Right atrium auricular region (tissue), 2 donors: Measurements from ENCODE around the gene EFCAB14. TPM values are rescaled to one million over a fixed set of nuclear protein-coding genes. Genes with fewer than 3 reads are reported as not detected.

ENCODE experiments used
- DNase-seq: peaks from one replicate; pipeline ENCODE4 v3.0.0-alpha.2; 2019; ENCODE audit warnings: low spot score
- H3K27ac ChIP-seq, 2 donors: fragments of 200-600 bp; sonication (generic); 1 replicate in 1 of 2; 2 replicates in 1 of 2; pipeline ENCODE4 v1.5.1; 2016 to 2019
- H3K27me3 ChIP-seq, 2 donors: fragments of 200-600 bp; sonication (generic); one replicate each; pipeline versions ENCODE4 v1.5.1 to v1.6.0; 2017 to 2019
- H3K36me3 ChIP-seq: fragments of 200-600 bp; sonication (generic); one replicate; pipeline ENCODE4 v1.5.1; 2016
- H3K4me1 ChIP-seq, 2 donors: fragments of 200-600 bp; sonication (generic); one replicate each; pipeline versions ENCODE4 v1.5.1 to v1.6.0; 2017 to 2019
- H3K4me3 ChIP-seq, 2 donors: fragments of 200-600 bp; sonication (generic); 1 replicate in 1 of 2; 2 replicates in 1 of 2; pipeline ENCODE4 v1.5.1; 2017 to 2019; ENCODE audit warnings: mild to moderate bottlenecking in 1 of 2, moderate library complexity in 1 of 2
- H3K9me3 ChIP-seq, 2 donors: fragments of 200-600 bp; sonication (generic); one replicate each; pipeline ENCODE4 v1.5.1; 2019
- CTCF ChIP-seq, 2 donors: fragments of 200-600 bp; sonication (generic); IDR thresholded peaks; one replicate each; pipeline ENCODE4 v1.5.1; 2019; ENCODE audit warnings: antibody characterized with exemption in 2 of 2
- total RNA-seq, 2 donors: library from RNA; depleted of rRNA; stranded (reverse); fragments of >200 nt; gene quantifications; one replicate each; pipeline ENCODE4 v1.1.0, GENCODE V29; 2016

Gene EFCAB14
- total RNA-seq = 10 to 100 TPM; 72.9 to 73.5 TPM

GRCh38 chr1:46718727-46719622 lies at the start of gene EFCAB14:
Gene EFCAB14 (minus strand): TSS chr1:46719114. CDS start chr1:46718087, 1,027 bp downstream.
- TF ChIP-seq CTCF (IDR thresholded peaks at IDR 0.05) = no peak
- H3K9me3 ChIP-seq = no peaks in the 10 kb centered on the region
- H3K27me3 ChIP-seq = no peaks in the 10 kb centered on the region
- peaks cover 0 to 30% of the 10 kb centered on the region in 2 donors for H3K4me1 ChIP-seq
- peak within 1 kb of the TSS; percentile 85 to 96 for H3K4me3 ChIP-seq
- peak; percentile 96 for DNase-seq
- peak within 1 kb of the TSS; percentile 84 for H3K27ac ChIP-seq
- peaks cover 8% of the 10 kb centered on the region for H3K36me3 ChIP-seq

GRCh38 chr1:46768445-46768844 lies 49.5 kb upstream of the EFCAB14 start:
- Histone ChIP-seq H3K4me1 (no peaks in the 10 kb centered on the region), H3K27me3 (no peaks in the 10 kb centered on the region), H3K4me3 (no peak overlapping the region), H3K36me3 (no peaks in the 10 kb centered on the region), H3K27ac (no peak overlapping the region), H3K9me3 (peaks cover 12 to 31% of the 10 kb centered on the region in 2 donors)
- no peak for DNase-seq
- TF ChIP-seq CTCF (IDR thresholded peaks at IDR 0.05) = no peak

GRCh38 chr1:46767649-46768282 lies 48.9 kb upstream of the EFCAB14 start:
- no peaks in the 10 kb centered on the region for H3K36me3 ChIP-seq
- H3K4me3 ChIP-seq = no peak overlapping the region
- DNase-seq = peak; percentile 43
- H3K9me3 ChIP-seq = peaks cover 12 to 33% of the 10 kb centered on the region in 2 donors
- H3K27me3 ChIP-seq = no peaks in the 10 kb centered on the region
- no peak overlapping the region for H3K27ac ChIP-seq
- TF ChIP-seq CTCF (IDR thresholded peaks at IDR 0.05) = no peak
- no peaks in the 10 kb centered on the region for H3K4me1 ChIP-seq

GRCh38 chr1:46764402-46764801 lies 45.5 kb upstream of the EFCAB14 start:
- Histone ChIP-seq H3K36me3 (no peaks in the 10 kb centered on the region), H3K27ac (no peak overlapping the region)
- TF ChIP-seq CTCF (IDR thresholded peaks at IDR 0.05) = no peak

GRCh38 chr1:46761740-46762139 lies 42.8 kb upstream of the EFCAB14 start:
- Histone ChIP-seq H3K4me3 (no peak overlapping the region), H3K4me1 (no peaks in the 10 kb centered on the region), H3K27me3 (no peaks in the 10 kb centered on the region), H3K36me3 (no peaks in the 10 kb centered on the region), H3K27ac (no peak overlapping the region), H3K9me3 (peaks cover 0 to 13% of the 10 kb centered on the region in 2 donors)
- no peak for TF ChIP-seq CTCF (IDR thresholded peaks at IDR 0.05)
- DNase-seq = no peak

More at GRCh38 chr1:46764402-46764801, 45.5 kb upstream of the EFCAB14 start:
- H3K27me3 ChIP-seq = no peaks in the 10 kb centered on the region
- DNase-seq = peak; percentile 46
- peaks cover 0 to 16% of the 10 kb centered on the region in 2 donors for H3K9me3 ChIP-seq
- no peak overlapping the region for H3K4me3 ChIP-seq
- no peaks in the 10 kb centered on the region for H3K4me1 ChIP-seq
